Parathyroid adenoma (tissue), 2 donors: Measurements from ENCODE around the gene MTX1.
"Not testable (repeated sequence)": the region's sequence is repeated elsewhere in the genome, so short reads cannot be mapped to it uniquely, and the experiment has no call there.

Source experiments
- H2AFZ ChIP-seq: fragments of 300-600 bp; sonication (generic); one replicate; pipeline ENCODE4 v1.7.0; 2017; ENCODE audit warnings: antibody characterized with exemption, mild to moderate bottlenecking
- H3K27ac ChIP-seq: fragments of 300-600 bp; sonication (generic); one replicate; pipeline ENCODE4 v1.7.0; 2017
- H3K27me3 ChIP-seq: fragments of 300-600 bp; sonication (generic); one replicate; pipeline ENCODE4 v1.7.0; 2017; ENCODE audit warnings: low read length; ENCODE audit not compliant: control insufficient read depth, insufficient read depth
- H3K36me3 ChIP-seq: fragments of 300-600 bp; sonication (generic); one replicate; pipeline ENCODE4 v1.7.0; 2017; ENCODE audit warnings: low read length; ENCODE audit not compliant: control insufficient read depth, insufficient read depth
- H3K4me1 ChIP-seq: fragments of 300-600 bp; sonication (generic); one replicate; pipeline ENCODE4 v1.7.0; 2017; ENCODE audit warnings: control low read depth
- H3K4me2 ChIP-seq: fragments of 300-600 bp; sonication (generic); one replicate; pipeline ENCODE4 v1.7.0; 2017; ENCODE audit warnings: low read length
- H3K4me3 ChIP-seq: fragments of 300-600 bp; sonication (generic); one replicate; pipeline ENCODE4 v1.7.0; 2017; ENCODE audit warnings: low read depth, low read length
- H3K79me2 ChIP-seq: fragments of 300-600 bp; sonication (generic); one replicate; pipeline ENCODE4 v1.7.0; 2017; ENCODE audit warnings: control low read depth
- H3K9ac ChIP-seq: fragments of 300-600 bp; sonication (generic); one replicate; pipeline ENCODE4 v1.7.0; 2017; ENCODE audit warnings: mild to moderate bottlenecking
- H3K9me3 ChIP-seq: fragments of 300-600 bp; sonication (generic); one replicate; pipeline ENCODE4 v1.7.0; 2017; ENCODE audit warnings: low read length; ENCODE audit not compliant: control insufficient read depth
- TF ChIP-seq, protein P1 (sequence below): fragments of 300-600 bp; sonication (generic); IDR thresholded peaks from one replicate; pipeline ENCODE4 v1.7.0; 2017; ENCODE audit warnings: antibody characterized with exemption, mild to moderate bottlenecking
- donor health status: primary hyperparathyroidism.

Gene MTX1

DNA sequence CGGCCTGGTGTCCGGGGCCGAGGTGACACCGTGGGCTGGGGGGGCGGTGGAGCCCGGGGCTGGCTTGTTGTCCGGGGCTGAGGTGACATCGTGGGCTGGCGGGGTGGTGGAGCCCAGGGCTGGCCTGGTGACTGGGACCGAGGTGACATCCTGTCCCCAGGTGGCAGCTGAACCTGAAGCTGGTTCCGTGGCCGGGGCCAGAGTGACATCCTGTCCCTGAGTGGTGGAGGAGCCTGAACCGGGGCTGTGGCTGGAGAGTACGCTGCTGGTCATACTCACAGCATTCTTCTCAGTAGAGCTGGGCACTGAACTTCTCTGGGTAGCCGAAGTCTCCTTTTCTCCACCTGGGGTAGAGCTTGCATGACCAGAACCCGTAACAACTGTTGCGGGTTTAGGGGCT lies 16.6 kb upstream of the MTX1 start:
- no peaks in the 10 kb centered on the region for H3K27me3 ChIP-seq
- H3K4me1 ChIP-seq, result no peaks in the 10 kb centered on the region
- H2AFZ ChIP-seq, result no peak overlapping the region
- no peaks in the 10 kb centered on the region for H3K9me3 ChIP-seq
- H3K79me2 ChIP-seq, result no peaks in the 10 kb centered on the region
- no peak overlapping the region for H3K9ac ChIP-seq
- no peak overlapping the region for H3K27ac ChIP-seq
- H3K4me3 ChIP-seq, result no peak overlapping the region
- H3K36me3 ChIP-seq, result no peaks in the 10 kb centered on the region
- TF ChIP-seq, protein P1, sequence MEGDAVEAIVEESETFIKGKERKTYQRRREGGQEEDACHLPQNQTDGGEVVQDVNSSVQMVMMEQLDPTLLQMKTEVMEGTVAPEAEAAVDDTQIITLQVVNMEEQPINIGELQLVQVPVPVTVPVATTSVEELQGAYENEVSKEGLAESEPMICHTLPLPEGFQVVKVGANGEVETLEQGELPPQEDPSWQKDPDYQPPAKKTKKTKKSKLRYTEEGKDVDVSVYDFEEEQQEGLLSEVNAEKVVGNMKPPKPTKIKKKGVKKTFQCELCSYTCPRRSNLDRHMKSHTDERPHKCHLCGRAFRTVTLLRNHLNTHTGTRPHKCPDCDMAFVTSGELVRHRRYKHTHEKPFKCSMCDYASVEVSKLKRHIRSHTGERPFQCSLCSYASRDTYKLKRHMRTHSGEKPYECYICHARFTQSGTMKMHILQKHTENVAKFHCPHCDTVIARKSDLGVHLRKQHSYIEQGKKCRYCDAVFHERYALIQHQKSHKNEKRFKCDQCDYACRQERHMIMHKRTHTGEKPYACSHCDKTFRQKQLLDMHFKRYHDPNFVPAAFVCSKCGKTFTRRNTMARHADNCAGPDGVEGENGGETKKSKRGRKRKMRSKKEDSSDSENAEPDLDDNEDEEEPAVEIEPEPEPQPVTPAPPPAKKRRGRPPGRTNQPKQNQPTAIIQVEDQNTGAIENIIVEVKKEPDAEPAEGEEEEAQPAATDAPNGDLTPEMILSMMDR, result no peak
- no peak overlapping the region for H3K4me2 ChIP-seq

DNA sequence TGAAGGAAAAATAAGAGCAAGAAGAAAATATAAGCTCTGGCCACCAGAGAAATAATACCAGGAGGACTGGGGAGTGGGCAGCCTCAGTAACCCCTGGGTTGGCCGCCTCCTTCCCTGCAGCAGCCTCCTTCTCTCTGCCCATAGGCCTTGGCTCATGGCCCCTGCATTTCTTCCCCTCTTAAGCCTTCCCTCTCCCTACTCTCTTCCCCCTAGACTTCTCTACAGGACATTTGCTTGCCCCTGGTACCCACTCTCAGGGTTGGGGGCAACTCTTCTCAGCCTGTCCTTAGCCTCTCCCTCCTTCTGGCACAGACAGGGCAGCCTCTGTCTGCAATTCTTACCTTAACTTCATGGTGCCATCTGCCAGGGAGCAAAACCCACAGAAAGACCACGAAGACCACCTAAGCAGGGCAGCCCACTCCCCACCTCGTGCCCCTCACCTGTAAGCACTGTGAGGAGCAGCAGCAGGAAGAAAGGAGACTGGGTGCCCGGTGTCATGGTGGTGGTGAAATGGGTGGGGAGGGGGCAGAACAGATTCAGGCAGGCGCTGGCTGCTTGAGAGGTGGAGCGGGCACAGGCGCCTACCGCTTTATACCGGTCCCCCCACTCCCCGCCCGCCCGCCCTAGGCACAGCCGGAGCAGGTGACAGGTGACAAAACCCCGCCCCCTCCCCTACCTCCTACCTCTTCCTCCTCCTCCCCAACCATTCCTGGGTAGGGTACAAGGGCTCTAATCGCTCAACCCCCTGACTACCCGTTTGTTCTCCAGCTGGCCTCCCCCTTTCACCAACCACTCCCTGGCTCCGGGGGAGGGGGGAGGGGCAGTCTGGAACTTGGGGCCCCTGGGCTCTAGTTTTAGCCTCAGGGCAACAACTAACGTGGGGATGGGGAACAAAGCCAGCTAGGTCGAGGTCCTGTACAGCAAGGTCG lies 15.9 kb upstream of the MTX1 start:
- Histone ChIP-seq H3K79me2 (no peaks in the 10 kb centered on the region), H3K9me3 (no peaks in the 10 kb centered on the region), H3K4me3 (peak overlapping the region; percentile 70), H3K4me2 (peak overlapping the region; percentile 98), H3K27ac (peak overlapping the region; percentile 53), H3K4me1 (no peaks in the 10 kb centered on the region), H2AFZ (peak overlapping the region; percentile 66), H3K9ac (no peak overlapping the region), H3K27me3 (no peaks in the 10 kb centered on the region), H3K36me3 (no peaks in the 10 kb centered on the region)
- TF ChIP-seq, protein P1, result no peak

DNA sequence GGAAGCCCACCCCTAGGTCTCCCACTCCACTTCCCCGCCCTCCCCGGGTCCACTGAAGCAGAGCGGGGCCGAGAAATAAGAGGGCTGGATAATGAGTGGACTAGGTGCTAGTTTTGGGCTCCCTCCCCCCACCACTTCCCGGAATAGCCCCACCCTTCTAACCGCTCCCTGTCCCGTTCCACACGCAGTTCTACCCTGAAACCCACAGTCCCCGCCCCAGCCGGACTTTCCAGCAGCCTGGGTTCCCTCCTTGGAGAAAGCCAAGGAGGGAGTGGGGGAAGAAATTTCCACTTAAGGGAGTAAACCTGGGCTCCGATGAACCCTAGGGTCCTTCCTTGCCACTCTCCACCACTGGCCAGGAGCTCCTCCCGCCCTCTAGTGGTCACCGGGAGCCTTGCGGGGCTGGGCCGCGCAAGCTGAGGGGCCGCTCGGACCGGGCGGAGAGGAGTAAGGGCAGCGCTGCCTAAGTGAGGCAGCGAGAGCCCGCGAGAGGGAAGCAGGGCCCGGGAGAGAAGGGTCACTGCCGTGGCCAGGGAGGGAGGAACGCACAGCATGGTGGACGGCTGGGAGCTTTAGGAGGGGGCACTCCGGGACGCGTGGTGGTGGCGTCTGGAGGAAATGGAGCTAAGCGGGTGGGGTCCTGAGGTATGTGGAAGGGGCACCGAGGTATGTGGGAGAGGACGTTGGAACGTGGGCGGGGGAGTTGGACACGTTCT lies 15.1 kb upstream of the MTX1 start:
- TF ChIP-seq, protein P1, result peak; percentile 95
- Histone ChIP-seq H3K9me3 (no peaks in the 10 kb centered on the region), H3K9ac (no peak overlapping the region), H3K4me3 (peak overlapping the region; percentile 70), H3K27me3 (no peaks in the 10 kb centered on the region), H3K36me3 (no peaks in the 10 kb centered on the region), H3K79me2 (no peaks in the 10 kb centered on the region), H3K4me1 (no peaks in the 10 kb centered on the region), H3K27ac (peak overlapping the region; percentile 53), H3K4me2 (peak overlapping the region; percentile 98), H2AFZ (peak overlapping the region; percentile 66)

DNA sequence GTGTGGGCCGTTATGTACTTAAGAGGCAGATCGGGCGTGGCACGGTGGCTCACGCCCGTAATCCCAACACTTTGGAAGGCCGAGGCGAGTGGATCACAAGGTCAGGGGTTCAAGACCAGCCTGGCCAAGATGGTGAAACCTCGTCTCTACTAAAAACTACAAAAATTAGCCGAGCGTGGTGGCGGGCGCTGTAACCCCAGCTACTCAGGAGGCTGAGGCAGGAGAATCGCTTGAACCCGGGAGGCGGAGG lies 14.6 kb upstream of the MTX1 start:
- not testable (repeated sequence) for H3K27me3 ChIP-seq, H3K36me3 ChIP-seq, H3K4me1 ChIP-seq, H3K9ac ChIP-seq, H3K79me2 ChIP-seq, H3K9me3 ChIP-seq
- Histone ChIP-seq H3K4me2 (peak overlapping the region; percentile 98), H3K4me3 (peak overlapping the region; percentile 70), H2AFZ (peak overlapping the region; percentile 66), H3K27ac (peak overlapping the region; percentile 53)

DNA sequence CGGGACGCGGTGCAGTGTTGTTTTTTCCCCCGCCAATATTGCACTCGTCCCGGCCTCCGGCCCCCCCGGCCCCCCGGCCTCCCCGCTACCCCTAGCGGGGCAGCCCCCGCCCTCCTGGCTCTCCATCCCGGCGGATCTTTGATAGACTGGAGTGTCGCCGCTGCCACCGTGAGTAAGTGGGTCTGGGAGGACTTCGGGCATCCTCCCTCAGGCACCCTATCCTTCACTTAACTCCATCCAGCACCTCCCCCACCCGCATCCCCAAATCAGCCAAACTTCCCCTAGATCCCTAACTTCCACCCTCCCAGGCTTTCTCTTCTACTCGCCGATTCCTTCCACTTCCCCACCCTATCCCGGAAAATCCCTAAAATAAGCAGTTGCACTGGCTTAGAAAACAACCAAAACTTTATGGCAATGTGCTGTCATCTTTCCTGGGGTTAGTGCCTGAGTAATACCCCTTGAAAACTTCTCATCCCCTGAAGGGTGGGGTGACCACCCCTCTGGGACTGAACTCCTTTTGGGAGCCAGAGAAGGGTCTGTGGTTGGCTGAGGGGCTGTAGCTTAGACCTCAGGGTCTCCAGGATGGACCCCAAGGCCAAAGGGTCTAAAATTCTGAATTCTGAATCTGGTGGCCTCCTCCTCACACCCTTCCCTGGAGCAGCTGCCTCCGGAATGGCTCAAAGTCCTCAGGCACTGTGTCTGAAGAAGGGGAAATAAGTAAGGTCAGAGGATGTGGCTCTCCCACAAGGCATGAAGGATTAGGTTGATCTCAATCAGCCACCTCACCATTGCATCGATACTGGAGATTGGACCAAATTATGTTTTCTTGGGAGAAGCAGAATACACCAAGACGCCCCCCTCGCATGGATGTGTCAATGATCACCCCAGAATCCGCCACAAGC lies 13.0 kb upstream of the MTX1 start:
- peak overlapping the region; percentile 36 for H3K27ac ChIP-seq
- H3K4me3 ChIP-seq, result peak overlapping the region; percentile 70
- no peaks in the 10 kb centered on the region for H3K36me3 ChIP-seq

More for the DNA sequence above, 13.0 kb upstream of the MTX1 start:
- Histone ChIP-seq H3K4me1 (no peaks in the 10 kb centered on the region), H3K9ac (no peak overlapping the region), H3K9me3 (no peaks in the 10 kb centered on the region), H3K27me3 (no peaks in the 10 kb centered on the region), H3K4me2 (peak overlapping the region; percentile 98), H2AFZ (no peak overlapping the region), H3K79me2 (no peaks in the 10 kb centered on the region)
- TF ChIP-seq, protein P1, result no peak
